Loucy (cell line): ENCODE results near the gene TAC4.

ENCODE experiments used
- EZH2phosphoT487 ChIP-seq: fragments of 200-600 bp; IDR thresholded peaks from 2 replicates; pipeline ENCODE4 v1.6.1; 2018; ENCODE audit warnings: antibody characterized with exemption, mild to moderate bottlenecking, moderate library complexity, borderline replicate concordance
- TF ChIP-seq, protein P1 (sequence below): fragments of 200-600 bp; sonication (generic); conservative IDR thresholded peaks from 2 replicates; pipeline ENCODE4 v1.5.1; 2014; ENCODE audit warnings: mild to moderate bottlenecking, antibody characterized with exemption, low read length

DNA sequence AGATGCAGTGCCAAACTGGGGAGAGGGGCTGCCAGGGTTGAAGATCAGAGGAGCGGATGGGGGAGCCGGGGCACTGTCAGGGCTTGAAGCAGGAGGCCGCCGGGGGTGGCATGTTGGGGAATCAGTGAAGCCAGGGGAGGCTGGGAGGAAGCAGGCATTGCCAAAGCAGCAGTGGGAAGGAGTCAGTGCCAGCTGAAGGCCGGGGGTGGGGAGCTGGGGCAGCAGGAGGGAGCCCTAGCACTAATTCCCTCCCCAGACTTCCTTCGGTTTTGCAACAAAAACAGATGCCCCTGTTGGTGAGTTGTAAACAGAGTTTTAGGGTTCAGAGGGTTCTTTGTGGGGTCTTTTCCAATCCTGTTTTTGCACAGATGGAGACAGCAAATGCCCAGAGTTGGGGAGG is 10.9 kb upstream of the TAC4 start:
- TF ChIP-seq, protein P1, sequence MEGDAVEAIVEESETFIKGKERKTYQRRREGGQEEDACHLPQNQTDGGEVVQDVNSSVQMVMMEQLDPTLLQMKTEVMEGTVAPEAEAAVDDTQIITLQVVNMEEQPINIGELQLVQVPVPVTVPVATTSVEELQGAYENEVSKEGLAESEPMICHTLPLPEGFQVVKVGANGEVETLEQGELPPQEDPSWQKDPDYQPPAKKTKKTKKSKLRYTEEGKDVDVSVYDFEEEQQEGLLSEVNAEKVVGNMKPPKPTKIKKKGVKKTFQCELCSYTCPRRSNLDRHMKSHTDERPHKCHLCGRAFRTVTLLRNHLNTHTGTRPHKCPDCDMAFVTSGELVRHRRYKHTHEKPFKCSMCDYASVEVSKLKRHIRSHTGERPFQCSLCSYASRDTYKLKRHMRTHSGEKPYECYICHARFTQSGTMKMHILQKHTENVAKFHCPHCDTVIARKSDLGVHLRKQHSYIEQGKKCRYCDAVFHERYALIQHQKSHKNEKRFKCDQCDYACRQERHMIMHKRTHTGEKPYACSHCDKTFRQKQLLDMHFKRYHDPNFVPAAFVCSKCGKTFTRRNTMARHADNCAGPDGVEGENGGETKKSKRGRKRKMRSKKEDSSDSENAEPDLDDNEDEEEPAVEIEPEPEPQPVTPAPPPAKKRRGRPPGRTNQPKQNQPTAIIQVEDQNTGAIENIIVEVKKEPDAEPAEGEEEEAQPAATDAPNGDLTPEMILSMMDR, result no peak
- TF ChIP-seq EZH2phosphoT487, result no peak
